HG03039 (cell line): ENCODE measurements around the gene PDGFD.

Experiments used
- ATAC-seq: cut with Tn5 transposase; IDR thresholded peaks from one replicate; pipeline ENCODE4 v1.9.1; 2021; ENCODE audit warnings: mild to moderate bottlenecking, moderate library complexity; ENCODE audit not compliant: unreplicated experiment

PDGFD gene

DNA sequence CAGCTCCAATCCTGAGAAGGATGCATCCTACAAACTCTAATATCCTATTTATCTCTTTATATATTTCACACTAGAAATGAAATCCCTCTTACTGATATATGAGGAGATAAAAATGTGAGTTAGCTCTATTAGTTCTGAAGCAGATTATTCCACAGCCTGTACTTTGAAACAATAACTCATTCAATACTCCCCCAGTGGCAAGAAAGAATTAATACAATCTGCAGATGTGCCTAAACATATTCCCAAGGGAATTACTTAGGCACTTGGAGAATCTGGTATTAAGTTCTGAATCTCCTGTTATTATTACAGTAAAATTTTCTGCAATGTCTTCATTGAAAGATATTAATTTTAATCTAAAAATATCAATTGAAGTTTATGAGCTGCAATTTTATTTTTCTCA, 68.2 kb downstream of the PDGFD start:
- no peak for ATAC-seq

DNA sequence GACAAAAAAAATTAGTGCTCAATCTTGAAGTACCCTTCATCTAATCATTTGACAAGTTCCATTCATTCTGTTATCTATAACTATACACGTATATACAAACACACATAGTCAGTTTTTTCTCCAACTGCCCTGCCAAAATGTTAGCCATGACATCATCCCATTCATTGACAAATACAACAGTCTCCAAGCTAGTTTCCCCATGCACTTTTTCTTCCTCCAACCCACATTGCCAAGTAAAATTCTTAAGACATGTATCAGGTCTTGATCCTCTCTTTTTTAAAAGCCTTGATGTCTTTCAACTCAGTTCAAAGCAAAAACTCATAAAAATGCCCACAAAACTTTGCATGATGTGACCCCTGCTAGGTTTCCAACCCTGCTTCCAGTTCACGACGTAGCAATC, 69.4 kb downstream of the PDGFD start:
- no peak for ATAC-seq

DNA sequence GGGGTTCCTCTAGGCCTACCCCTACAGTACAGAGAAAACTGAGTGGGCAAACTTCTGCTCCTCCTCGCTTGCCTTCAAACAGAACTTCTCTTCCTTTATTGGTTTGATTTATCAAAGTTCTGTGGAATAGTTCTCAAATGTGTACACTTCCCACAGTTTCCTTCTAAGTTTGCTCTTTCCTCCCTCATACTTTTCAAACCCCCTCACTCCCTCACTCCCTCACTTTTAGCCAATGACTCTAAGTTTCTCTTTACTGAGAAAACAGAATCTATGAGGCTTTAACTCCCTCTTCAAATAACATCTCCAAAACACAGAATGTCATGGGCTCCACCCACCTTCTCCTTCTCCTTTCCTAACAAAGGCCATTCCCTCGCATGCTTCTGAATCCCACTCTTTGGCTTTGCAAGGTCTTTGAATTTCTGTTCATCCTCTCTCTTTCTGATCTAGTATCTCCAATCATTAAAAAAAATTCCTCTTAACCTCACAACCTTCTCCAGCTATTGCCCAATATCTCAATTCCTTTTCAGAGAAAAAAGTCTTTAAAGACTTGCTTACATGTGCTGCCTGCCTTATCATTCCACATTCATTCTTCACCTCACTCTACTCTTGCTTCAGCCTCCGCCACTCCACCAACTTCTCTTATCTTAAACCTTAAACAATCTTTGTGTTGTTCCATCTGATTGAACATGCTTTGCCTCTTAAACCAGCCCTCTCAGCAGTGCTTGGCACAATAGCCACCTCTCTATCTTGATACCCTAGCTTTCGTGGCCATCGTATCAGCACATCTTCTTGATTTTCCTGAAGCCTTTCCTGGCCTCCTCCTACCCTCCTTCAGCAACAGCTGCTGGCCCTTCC, 70.3 kb downstream of the PDGFD start:
- no peak for ATAC-seq

DNA sequence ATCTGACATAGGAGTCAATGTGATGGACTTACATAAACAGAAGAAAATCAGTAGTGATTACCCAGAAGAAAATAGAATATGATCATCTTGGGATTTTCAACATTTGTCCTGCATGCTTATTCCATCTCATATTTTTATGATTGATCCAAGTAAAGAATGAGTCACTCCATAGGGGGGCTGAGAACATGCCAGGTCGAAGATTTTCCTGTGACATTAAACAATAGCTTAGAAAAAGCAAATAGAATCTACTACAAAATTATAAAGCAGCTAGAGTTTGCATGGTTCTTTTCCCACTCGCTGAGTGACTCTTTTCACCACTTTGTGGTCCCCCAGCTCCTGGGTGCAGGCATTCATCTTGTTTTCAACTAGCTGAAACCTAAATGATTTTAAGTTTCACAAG, 71.2 kb downstream of the PDGFD start:
- no peak for ATAC-seq

DNA sequence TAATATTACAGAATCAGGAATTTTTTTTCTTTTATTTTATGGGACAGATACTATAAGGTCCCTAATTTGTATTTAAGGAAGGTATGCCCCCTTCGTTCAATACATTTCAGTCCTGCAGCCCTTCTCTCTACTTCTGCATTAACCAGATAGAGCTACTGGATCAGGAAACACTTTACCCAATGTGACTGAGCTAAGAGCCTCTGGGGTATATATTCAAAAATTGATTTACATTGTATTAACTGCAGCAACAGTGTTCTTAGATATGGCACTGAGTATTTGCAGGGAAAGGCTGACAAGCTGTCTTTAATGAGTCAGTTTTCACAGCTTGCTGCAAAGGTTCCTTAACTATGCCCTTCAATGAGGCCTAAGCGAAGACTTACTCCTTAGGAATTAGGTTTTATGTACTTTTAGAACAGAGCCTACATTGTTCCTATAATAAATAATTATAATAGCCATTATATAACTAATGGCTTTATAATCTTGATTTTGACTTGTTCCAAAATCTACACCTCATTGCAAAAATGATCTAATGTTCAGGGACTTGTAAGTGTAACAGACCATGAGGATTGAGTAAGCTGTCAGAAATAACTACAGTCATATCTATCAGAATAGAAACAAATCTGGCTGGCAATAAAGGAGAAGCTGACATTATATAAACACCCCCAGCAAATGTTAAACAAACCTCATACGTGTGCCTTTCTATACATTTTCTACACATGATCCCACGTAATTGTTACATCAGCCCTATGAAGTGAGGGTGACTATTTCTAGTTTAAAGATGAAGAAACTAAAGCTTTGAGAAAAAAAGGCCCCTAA, 72.5 kb downstream of the PDGFD start:
- ATAC-seq, result no peak

DNA sequence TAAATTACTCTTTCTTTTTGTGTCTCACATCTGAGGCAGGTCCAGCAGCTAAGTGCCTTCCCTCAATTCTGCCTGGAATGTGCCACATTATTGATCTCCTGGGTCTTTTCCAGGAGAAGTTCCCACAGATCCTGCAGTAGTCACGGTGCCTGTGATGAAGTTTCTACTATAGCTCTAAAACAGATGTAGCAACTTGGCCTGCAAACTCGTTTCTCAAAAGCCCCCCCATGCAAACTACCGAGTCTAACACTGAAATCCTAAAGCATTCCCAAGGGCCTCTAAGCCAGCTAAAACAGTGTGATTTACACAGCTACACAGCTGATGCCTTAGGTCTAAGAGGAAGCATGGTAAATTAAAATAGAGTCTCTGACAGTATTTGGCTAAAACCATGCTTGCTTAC, 73.2 kb downstream of the PDGFD start:
- ATAC-seq, result no peak

DNA sequence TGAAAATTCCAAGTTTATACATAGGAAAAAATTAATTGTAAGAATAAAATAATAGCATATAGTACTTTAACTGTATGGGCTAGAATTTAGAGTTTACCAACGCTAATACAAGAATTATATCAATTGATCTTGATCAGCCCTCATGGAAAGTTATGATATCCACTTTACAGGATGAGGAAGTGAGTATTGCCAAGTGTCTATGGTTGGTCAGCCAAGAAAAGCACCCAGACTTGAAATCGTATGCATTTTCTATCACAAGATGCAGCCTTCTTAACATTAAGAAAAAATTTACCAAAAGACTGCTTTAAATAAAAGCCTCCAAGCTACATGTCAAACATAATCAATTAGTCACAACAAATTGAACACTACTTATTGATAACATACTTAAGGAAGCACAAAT, 74.5 kb downstream of the PDGFD start:
- no peak for ATAC-seq

DNA sequence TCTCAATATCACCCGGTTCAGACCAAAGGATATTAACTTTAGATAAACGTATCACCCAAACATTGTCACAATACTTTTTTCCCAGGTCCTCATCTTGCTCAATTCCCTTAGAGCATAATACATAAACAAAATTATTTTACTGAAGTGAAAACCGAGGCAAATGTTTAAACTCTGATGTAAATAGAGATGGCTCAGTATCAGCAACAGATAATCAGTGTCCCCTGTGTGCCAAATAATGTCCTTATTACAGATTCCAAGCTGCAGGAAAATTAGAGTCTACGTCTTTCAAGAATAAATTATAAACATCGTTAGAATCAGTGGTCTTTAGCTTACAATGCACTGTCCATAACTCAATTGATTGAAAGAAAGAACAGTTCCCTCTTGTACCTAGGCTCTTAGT, 77.3 kb downstream of the PDGFD start:
- no peak for ATAC-seq

DNA sequence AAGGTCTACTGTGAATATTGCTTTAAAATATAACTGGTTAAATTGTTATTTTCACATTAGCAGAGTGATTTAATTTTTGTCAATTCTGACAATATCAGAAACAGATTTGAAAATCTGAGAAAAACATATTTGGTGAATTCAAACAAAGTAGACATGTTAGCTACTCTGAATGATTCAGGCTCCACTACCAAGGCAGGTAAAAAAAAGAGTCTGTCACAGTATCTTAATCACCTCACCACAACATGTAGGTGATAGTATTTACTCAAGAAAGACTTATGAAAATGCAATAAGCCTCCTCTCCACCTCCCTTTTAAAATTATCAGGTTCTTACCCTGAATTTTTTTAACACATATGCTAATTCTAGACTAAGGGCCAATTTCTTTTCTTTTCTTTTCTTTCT, 85.0 kb downstream of the PDGFD start:
- ATAC-seq, result no peak

DNA sequence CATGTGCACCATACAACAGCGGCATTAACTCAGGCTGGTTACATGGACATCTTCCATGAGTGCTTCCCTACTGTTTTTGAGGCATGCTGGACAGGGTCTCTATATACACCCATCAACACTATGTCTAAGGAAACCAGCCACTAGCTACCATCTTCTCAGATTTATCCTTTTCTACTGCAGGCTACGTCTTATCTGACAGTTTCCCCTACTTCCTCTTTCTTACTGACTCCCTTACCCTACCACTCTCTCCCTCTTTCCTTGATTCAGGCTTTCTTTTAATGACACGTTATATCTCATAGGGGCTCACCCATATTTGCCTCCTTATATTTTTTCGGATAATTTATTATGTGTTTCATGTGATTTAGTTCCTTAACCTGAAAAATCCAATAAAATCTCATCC, 85.7 kb downstream of the PDGFD start:
- no peak for ATAC-seq

DNA sequence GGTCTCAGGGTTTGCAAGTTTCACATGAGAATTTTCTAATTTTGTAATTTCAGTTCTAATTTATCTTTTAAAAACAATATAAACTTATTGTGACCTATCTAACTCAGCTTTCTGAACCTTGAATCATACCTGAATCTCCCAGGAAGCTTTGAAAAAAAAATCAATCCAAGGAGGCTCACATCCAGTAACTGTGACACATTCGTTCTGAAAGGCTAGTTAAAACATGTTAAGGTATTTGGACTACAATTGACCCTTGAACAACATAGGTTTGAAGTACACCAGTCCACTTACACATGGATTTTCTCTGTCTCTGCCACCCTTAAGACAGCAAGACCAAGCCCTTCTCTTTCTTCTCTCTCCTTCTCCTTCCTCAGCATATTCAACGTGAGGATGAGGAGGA, 87.5 kb downstream of the PDGFD start:
- ATAC-seq, result no peak

DNA sequence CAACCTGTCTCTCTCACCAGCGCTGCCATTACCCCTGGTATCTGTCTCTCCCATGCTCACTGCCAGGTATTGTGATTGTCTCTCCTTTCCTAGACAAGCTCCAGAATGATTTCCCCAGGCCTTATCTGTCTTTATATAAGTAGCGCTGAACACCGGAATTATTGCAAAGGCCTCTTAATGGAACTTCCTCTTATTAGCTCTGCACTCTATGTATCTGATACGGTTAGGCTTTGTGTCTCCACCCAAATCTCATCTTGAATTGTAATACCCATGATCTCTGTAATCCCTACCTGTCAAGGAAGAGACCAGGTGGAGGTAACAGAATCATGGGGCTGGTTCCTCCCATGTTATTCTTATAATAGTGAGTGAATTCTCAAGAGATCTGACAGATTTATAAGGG, 88.2 kb downstream of the PDGFD start:
- no peak for ATAC-seq

DNA sequence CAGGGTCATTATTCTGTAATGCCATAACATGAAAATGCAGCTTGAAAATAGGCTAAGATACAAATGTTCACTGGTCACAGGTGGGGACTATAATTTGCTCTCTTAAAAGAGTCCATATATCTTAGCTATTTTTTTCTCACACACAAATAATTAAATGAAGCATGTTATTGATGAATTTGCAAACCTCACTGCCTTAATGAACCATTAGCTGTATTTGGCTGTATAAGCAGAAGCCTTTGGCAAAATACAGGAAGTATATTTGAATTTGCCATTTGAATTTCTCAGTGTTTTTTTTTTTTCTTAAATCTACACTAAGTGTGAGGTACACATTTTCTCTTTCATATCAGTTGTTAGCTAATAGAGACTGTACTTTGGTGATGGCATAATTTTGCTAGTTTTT, 88.9 kb downstream of the PDGFD start:
- ATAC-seq, result no peak

DNA sequence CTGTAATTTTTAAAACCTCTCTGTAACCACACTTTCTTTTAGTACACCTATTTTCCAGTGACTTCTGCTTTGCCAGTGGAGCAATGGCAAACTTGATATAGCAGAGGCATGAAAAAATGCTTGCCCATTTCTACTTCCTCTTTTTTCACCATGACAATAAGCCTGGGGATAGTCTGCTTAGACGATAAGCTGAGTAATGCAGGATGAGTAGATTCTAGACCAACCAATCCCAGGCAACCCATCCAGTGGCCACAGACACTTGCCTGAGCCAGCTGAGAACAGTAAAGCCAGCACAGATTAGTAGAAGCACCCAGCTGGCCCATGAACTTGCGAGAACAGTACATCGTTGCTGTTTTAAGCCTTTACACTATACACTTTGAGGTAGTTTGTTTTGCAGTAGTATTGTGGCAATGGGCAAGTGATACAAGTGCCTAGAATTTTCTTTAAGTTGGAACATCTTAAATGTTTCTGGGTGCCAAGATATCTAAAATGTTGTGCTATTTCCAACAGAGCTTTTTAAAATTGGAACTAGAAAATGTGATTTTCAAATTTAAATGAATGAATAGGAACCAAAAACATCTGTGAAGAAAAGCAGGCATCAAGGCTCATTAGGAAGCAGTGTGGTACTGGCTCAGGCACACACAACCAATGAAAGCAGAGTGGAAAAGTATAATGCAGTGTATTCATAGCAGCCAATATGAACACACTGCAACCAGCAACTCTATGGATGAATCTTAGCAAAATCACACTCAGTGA, 89.8 kb downstream of the PDGFD start:
- peak; percentile 89 for ATAC-seq

DNA sequence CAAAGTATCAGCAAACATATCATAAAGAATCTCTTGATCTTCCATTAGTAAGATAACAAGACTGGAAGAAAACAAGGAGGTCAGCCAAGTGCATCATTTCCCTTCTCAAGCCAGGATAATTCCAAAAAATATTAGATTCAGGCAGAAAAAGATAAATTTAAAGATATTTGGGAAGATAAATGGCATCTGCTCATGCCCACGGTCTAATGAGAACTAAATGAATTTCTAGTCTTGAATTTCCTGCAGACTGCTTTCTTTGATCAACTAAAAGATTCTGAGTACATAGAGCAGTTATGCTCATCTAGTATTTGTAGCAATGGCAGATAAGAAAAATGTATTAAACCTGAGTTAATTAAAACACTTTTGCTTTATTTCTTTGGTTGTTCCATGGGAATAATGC, 96.4 kb downstream of the PDGFD start:
- ATAC-seq, result no peak

DNA sequence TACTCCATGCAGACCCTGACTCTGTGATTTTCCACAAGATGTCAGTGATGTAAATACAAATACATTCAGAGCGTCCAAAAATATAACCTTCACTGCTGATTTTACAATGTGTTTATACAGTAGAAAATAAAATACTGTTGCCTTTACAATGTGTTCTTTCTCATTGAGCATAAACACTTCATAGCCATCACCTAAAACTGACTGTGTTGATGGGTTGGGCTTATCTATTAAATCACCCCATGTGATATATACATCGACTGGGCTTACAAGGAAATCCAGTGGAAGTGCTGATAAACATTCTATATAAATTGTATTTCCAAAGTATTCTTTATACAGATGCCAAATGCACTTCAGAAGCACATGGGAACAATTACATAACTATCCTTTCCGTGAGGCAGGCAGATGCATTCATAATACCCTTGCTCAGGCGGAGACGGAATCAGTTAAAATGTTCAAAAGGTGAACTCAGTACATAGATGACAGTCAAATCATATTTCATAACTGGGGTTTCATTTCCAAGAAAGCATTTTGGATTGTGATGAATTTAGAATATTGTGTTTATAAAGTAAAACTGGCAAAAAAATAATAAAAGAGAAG, 99.8 kb downstream of the PDGFD start:
- ATAC-seq, result no peak

DNA sequence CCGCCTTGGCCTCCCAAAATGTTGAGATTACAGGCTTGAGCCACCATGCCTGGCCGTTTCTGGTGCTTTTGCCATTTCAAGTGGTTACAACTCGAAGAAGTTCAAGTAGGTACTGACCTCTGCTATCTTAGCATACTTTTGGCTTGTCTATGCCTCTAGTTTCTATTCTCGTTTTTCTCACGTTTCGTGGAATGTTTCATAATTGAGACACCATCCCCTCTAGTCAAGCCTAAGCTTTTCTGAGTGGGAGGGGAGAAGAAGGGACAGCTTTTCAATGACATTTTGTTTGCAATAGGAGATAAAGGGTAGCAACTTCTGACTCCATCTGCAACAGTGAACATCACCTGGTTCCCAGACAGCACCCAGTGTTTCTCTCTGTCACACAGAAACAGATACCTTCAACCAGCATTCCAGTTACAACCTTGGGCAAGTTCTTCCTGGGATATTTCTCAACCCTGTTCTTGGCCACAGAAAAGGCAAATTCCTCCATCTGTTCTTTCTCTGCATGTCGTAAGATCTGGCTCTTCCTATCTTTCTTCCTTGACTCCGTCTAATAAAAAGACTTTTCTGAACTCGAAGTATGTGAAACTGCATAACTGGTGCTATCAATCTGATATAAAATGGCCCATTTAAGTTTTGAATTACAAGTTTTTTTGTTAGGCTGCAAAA, 102.0 kb downstream of the PDGFD start:
- ATAC-seq, result no peak

DNA sequence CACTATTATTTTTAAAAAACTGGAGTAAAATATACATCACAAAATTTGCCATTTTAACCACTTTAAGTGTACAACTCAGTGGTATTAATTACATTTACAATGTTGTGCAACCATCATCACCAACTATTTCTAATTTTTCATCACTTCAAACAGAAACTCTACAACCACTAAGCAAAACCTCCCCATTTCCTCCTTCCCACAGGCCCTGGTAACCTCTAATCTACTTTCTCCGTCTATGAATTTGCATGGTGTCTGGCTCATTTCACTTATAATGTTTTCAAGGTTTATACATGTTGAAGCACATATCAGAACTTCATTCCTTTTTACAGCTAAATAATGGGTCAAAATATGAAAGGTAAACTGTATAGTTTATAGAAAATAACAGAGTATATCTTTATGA, 103.1 kb downstream of the PDGFD start:
- ATAC-seq, result peak; percentile 66

DNA sequence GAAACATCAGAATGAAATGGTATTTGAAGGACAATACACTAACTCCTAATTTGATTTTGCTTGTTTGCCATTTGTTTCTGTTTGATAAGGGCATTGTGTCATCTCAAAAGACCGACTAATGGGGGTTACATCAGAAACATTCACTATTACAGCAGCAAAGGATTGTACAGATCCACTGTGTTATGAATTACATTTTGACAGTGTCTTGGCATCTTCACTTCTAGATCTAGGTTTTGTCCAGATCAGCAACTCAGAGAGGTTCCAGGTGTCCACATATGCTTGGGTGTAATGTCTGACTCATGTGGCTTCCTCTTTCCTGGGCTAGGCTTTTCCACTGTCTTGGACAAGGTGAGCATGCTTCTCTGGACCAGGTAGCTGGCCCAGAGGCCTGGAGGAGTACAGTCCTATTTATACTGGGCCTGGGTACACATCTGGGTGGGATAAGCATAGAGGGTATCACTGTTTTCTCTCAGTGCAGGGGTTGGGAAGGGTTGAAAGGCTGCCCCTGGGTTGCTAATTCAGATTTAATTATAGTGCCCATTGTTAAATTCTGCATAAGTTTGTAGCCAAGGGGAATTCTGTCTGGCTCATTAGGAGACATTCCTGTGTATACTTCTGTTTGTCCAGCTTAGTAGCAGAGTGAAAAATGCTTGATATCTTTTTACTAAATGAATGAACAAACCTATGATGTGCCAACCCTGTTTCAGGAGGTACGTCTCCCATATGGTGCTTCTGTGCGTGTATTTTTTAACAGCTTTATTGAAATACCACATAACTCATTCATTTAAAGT, 103.7 kb downstream of the PDGFD start:
- ATAC-seq, result no peak

DNA sequence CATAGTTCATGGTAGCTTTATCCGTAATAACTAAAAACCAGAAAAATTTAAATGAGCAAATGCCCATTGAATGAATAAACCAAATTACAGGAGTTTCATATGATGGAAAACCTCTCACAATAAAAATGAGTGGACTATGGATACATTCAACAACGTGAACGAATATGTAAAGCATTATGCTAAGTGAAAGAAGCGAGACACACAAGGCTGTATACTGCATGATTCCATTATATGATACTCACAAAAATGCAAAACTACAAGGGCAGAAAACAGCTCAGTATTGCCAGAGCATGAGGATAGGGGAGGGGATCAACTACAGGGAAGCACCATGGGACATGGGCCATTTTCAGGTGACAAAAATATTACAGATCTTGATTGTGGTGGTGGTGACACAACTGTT, 105.3 kb downstream of the PDGFD start:
- no peak for ATAC-seq
